ENCODE data around the gene CARMIL3.

DNA sequence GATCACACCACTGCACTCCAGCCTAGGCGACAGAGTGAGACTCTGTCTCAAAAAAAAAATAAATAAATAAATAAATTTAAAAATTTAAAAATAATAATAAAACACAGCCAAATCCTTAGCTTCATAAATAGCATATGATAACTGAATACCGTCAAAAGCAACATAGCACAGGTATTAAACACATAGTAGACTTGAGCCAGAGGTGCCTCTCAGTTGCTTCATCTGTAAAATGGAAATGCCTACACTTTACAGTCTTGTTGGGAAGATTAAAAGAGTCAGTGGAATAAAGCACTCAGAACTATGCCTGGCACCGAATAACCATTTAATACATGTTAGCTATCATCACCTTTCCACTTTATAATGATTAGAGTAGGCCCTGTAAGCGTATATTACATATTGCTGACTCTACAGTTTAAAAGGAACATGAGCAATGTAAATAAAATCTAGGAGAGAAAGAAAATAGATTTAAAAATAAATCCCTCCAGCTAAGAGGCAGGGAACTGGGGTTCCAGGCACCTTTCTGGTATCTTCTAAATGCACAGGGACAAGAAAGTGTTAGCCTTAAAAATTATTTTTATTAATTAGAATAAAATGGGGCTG, 55.0 kb downstream of the CARMIL3 start:
- TF ChIP-seq CTCF (IDR thresholded peaks at IDR 0.05; ENCODE audit: low read depth, low read length), result no peak
- no peak for TF ChIP-seq EZH2phosphoT487 (IDR thresholded peaks at IDR 0.05; ENCODE audit: low read depth)
